Mesenchymal stem cell (in vitro differentiated cells and primary cell): Measurements from ENCODE around the gene DNAJC15.

Experiments
- DNase-seq: peaks from one replicate; pipeline ENCODE4 v3.0.0-alpha.2; 2013
- H2AFZ ChIP-seq: one replicate; pipeline ENCODE4 v1.6.1; 2013; ENCODE audit warnings: low read depth, mild to moderate bottlenecking, control low read depth, inconsistent platforms, low read length, moderate library complexity
- H2AK5ac ChIP-seq: 2 replicates; pipeline ENCODE4 v1.6.1; 2013; ENCODE audit warnings: low read length, moderate library complexity, mild to moderate bottlenecking, inconsistent platforms; ENCODE audit not compliant: severe bottlenecking
- H2BK120ac ChIP-seq: one replicate; pipeline ENCODE4 v1.6.1; 2013; ENCODE audit warnings: low read depth, mild to moderate bottlenecking, inconsistent platforms, low read length, moderate library complexity
- H2BK12ac ChIP-seq, 2 experiments: one replicate each; pipeline ENCODE4 v1.6.1; 2013; ENCODE audit warnings: inconsistent platforms in 2 of 2, low read length in 2 of 2, mild to moderate bottlenecking in 2 of 2, moderate library complexity in 2 of 2, control low read depth in 1 of 2
- H2BK15ac ChIP-seq: one replicate; pipeline ENCODE4 v1.6.1; 2013; ENCODE audit warnings: mild to moderate bottlenecking, low read depth, inconsistent platforms; ENCODE audit not compliant: poor library complexity, severe bottlenecking
- H2BK5ac ChIP-seq: 2 replicates; pipeline ENCODE4 v1.6.1; 2013; ENCODE audit warnings: low read depth, mild to moderate bottlenecking, low read length, control low read depth, inconsistent platforms; ENCODE audit not compliant: poor library complexity, severe bottlenecking
- H3K14ac ChIP-seq, 2 experiments: one replicate each; pipeline ENCODE4 v1.6.1; 2013; ENCODE audit warnings: inconsistent platforms in 2 of 2, low read length in 2 of 2, control low read depth in 1 of 2, mild to moderate bottlenecking in 1 of 2, moderate library complexity in 1 of 2
- H3K18ac ChIP-seq, 2 experiments: one replicate each; pipeline ENCODE4 v1.6.1; 2013; ENCODE audit warnings: inconsistent platforms in 2 of 2, low read length in 2 of 2, control low read depth in 1 of 2, low read depth in 1 of 2, mild to moderate bottlenecking in 1 of 2
- H3K23ac ChIP-seq, 2 experiments: one replicate each; pipeline ENCODE4 v1.6.1; 2013; ENCODE audit warnings: inconsistent platforms in 2 of 2, low read length in 2 of 2, mild to moderate bottlenecking in 2 of 2, moderate library complexity in 2 of 2, control low read depth in 1 of 2
- H3K27ac ChIP-seq: 2 replicates; pipeline ENCODE4 v1.5.1; 2013; ENCODE audit warnings: mild to moderate bottlenecking, moderate library complexity, low read length, control low read depth, inconsistent platforms; ENCODE audit not compliant: poor library complexity, severe bottlenecking
- H3K27me3 ChIP-seq, 2 experiments: 2 replicates each; pipeline versions ENCODE4 v1.6.1 to v1.7.0; 2013; ENCODE audit warnings: low read length in 2 of 2, mild to moderate bottlenecking in 2 of 2, moderate library complexity in 2 of 2, control low read depth in 1 of 2, inconsistent platforms in 1 of 2; ENCODE audit not compliant: control insufficient read depth in 1 of 2, insufficient read depth in 1 of 2
- H3K36me3 ChIP-seq, 2 experiments: 2 replicates each; pipeline versions ENCODE4 v1.6.1 to v1.7.0; 2013; ENCODE audit warnings: low read length in 2 of 2, control low read depth in 1 of 2, inconsistent platforms in 1 of 2, low read depth in 1 of 2, mild to moderate bottlenecking in 1 of 2; ENCODE audit not compliant: insufficient read depth in 2 of 2, control insufficient read depth in 1 of 2
- H3K4ac ChIP-seq, 2 experiments: one replicate each; pipeline ENCODE4 v1.6.1; 2013; ENCODE audit warnings: inconsistent platforms in 2 of 2, low read length in 2 of 2, mild to moderate bottlenecking in 2 of 2, moderate library complexity in 2 of 2, control low read depth in 1 of 2, low read depth in 1 of 2
- H3K4me1 ChIP-seq: 2 replicates; pipeline ENCODE4 v1.6.1; 2013; ENCODE audit warnings: low read depth, low read length, control low read depth; ENCODE audit not compliant: control insufficient read depth, insufficient read depth
- H3K4me2 ChIP-seq: 2 replicates; pipeline ENCODE4 v1.6.1; 2013; ENCODE audit warnings: low read length, mild to moderate bottlenecking, inconsistent platforms; ENCODE audit not compliant: poor library complexity, severe bottlenecking
- H3K4me3 ChIP-seq, 2 experiments: 2 replicates each; pipeline versions ENCODE4 v1.5.1 to v1.7.0; 2013; ENCODE audit warnings: low read length in 2 of 2, mild to moderate bottlenecking in 2 of 2, control low read depth in 1 of 2, low read depth in 1 of 2; ENCODE audit not compliant: insufficient read depth in 1 of 2
- H3K79me1 ChIP-seq: replicated peaks from 2 replicates; pipeline ENCODE4 v1.6.1; 2013; ENCODE audit warnings: mild to moderate bottlenecking, control low read depth, low read length, inconsistent platforms; ENCODE audit not compliant: poor library complexity, severe bottlenecking
- H3K9ac ChIP-seq: 2 replicates; pipeline ENCODE4 v1.7.0; 2013; ENCODE audit warnings: mild to moderate bottlenecking, low read length, moderate library complexity
- H3K9me3 ChIP-seq: 2 replicates; pipeline ENCODE4 v1.7.0; 2013; ENCODE audit warnings: mild to moderate bottlenecking, low read length; ENCODE audit not compliant: control insufficient read depth
- H4K8ac ChIP-seq: one replicate; pipeline ENCODE4 v1.6.1; 2013; ENCODE audit warnings: inconsistent platforms, mild to moderate bottlenecking, low read length, moderate library complexity
- H4K91ac ChIP-seq: one replicate; pipeline ENCODE4 v1.6.1; 2013; ENCODE audit warnings: mild to moderate bottlenecking, low read length, inconsistent platforms
- WGBS: methylation state at CpG from one replicate; pipeline ENCODE4 v1.1.7; 2013; ENCODE audit warnings: mixed read lengths; 5-methylcytosine and 5-hydroxymethylcytosine counted together

Gene DNAJC15

GRCh38 chr13:43119206-43119605 is 95.8 kb downstream of the DNAJC15 start:
- Histone ChIP-seq H2AFZ (no peak overlapping the region), H2BK5ac (no peak overlapping the region), H4K91ac (no peak overlapping the region), H3K27ac (no peak overlapping the region), H3K9me3 (no peaks in the 10 kb centered on the region), H2BK12ac (no peak overlapping the region), H3K23ac (no peak overlapping the region), H3K9ac (no peak overlapping the region), H3K4ac (no peak overlapping the region), H2BK120ac (no peak overlapping the region), H3K4me2 (no peak overlapping the region), H3K4me3 (no peak overlapping the region), H4K8ac (no peak overlapping the region), H3K18ac (peak overlapping the region in 1 of 2 experiments; percentile 46), H2AK5ac (no peak overlapping the region), H3K27me3 (no peaks in the 10 kb centered on the region), H3K4me1 (no peaks in the 10 kb centered on the region), H3K36me3 (no peaks in the 10 kb centered on the region), H2BK15ac (no peak overlapping the region), H3K14ac (no peak overlapping the region), H3K79me1 (no peaks in the 10 kb centered on the region)
- DNase-seq = no peak
- whole genome bisulfite sequencing = 72% methylated on average over 6 of the region's 6 CpGs

- Histone ChIP-seq H3K4ac (no peak overlapping the region), H3K14ac (peak overlapping the region in 1 of 2 experiments; percentile 30), H3K9me3 (no peaks in the 10 kb centered on the region), H3K23ac (no peak overlapping the region), H3K4me1 (peaks cover 1% of the 10 kb centered on the region), H3K4me2 (no peak overlapping the region), H4K91ac (no peak overlapping the region), H3K79me1 (no peaks in the 10 kb centered on the region), H2BK5ac (no peak overlapping the region), H3K9ac (no peak overlapping the region), H2AK5ac (no peak overlapping the region), H4K8ac (no peak overlapping the region), H3K27me3 (no peaks in the 10 kb centered on the region), H3K36me3 (no peaks in the 10 kb centered on the region), H2BK15ac (no peak overlapping the region), H3K27ac (no peak overlapping the region), H2AFZ (no peak overlapping the region), H2BK12ac (no peak overlapping the region), H2BK120ac (no peak overlapping the region), H3K18ac (no peak overlapping the region), H3K4me3 (no peak overlapping the region)
- 84% methylated on average over 5 of the region's 6 CpGs for WGBS
- DNase-seq = no peak
Measured at GRCh38 chr13:43122791-43123190, 99.4 kb downstream of the DNAJC15 start.

- H3K36me3 ChIP-seq = no peaks in the 10 kb centered on the region
- WGBS = over 99% methylated on average over 6 of the region's 6 CpGs
Measured at GRCh38 chr13:43123856-43124255, 100.5 kb downstream of the DNAJC15 start.

GRCh38 chr13:43124490-43124889 is 101.1 kb downstream of the DNAJC15 start:
- H2AFZ ChIP-seq = no peak overlapping the region
- DNase-seq = no peak

More at GRCh38 chr13:43123856-43124255, 100.5 kb downstream of the DNAJC15 start:
- Histone ChIP-seq H3K9me3 (no peaks in the 10 kb centered on the region), H3K4me1 (peaks cover 1% of the 10 kb centered on the region), H3K23ac (no peak overlapping the region), H3K4me2 (no peak overlapping the region), H3K27ac (no peak overlapping the region), H3K4me3 (no peak overlapping the region), H2AFZ (no peak overlapping the region), H3K9ac (no peak overlapping the region), H3K4ac (no peak overlapping the region), H2BK5ac (no peak overlapping the region), H3K18ac (no peak overlapping the region), H2BK12ac (no peak overlapping the region), H4K8ac (no peak overlapping the region), H3K79me1 (no peaks in the 10 kb centered on the region), H2BK120ac (no peak overlapping the region), H3K27me3 (no peaks in the 10 kb centered on the region), H4K91ac (no peak overlapping the region), H2AK5ac (no peak overlapping the region), H2BK15ac (no peak overlapping the region), H3K14ac (no peak overlapping the region)
- no peak for DNase-seq

More at GRCh38 chr13:43124490-43124889, 101.1 kb downstream of the DNAJC15 start:
- Histone ChIP-seq H3K4ac (no peak overlapping the region), H3K4me1 (peaks cover 1% of the 10 kb centered on the region), H3K9me3 (no peaks in the 10 kb centered on the region), H2BK120ac (no peak overlapping the region), H2AK5ac (no peak overlapping the region), H2BK15ac (no peak overlapping the region), H3K9ac (no peak overlapping the region), H4K91ac (no peak overlapping the region), H3K18ac (no peak overlapping the region), H3K4me3 (no peak overlapping the region), H3K4me2 (no peak overlapping the region), H2BK5ac (no peak overlapping the region), H3K79me1 (no peaks in the 10 kb centered on the region), H3K27ac (no peak overlapping the region), H3K14ac (no peak overlapping the region), H2BK12ac (no peak overlapping the region), H3K36me3 (no peaks in the 10 kb centered on the region), H4K8ac (no peak overlapping the region), H3K27me3 (peaks cover 0 to 1% of the 10 kb centered on the region in 2 experiments), H3K23ac (no peak overlapping the region)
- 86% methylated on average over 8 of the region's 8 CpGs for WGBS
